NK-92 treated with Interleukin-12 subunit alpha and Interleukin-12 subunit beta, amount 100 ng/mL, for 24 hours (cell line): ENCODE results near the gene ZNF628.

Experiments used
- DNase-seq: peaks from one replicate; lab custom pipeline; 2025; lab: John Stamatoyannopoulos, UW

The ZNF628 gene

GRCh38 chr19:55530996-55531395 is 54.6 kb downstream of the ZNF628 start:
- no peak for DNase-seq
